Heart right ventricle (tissue), 16 donors: ENCODE measurements around the gene IFI30. TPM values are rescaled to one million over a fixed set of nuclear protein-coding genes. Genes with fewer than 3 reads are reported as not detected.
A peak's percentile ranks its signal among the peaks of the same experiment; 100 is the strongest.

Experiments
- ATAC-seq, 8 donors: fragments of 200-7000 bp; cut with Tn5 transposase; one replicate each; pipeline ENCODE4 v1.9.1; 2020; ENCODE audit warnings: mild to moderate bottlenecking in 8 of 8, moderate library complexity in 8 of 8, moderate number of reproducible peaks in 1 of 8
- DNase-seq, 2 donors: peaks; one replicate each; pipeline ENCODE4 v3.0.0-alpha.2; 2020
- H3K27ac ChIP-seq, 10 donors: fragments of 200-600 bp; sonication (generic) in 2 of 10; one replicate each; pipeline versions ENCODE4 v1.5.0 to v1.8.0; 2020 to 2022; ENCODE audit warnings: mild to moderate bottlenecking in 3 of 10
- H3K27me3 ChIP-seq, 7 donors: fragments of 200-600 bp; one replicate each; pipeline ENCODE4 v1.8.0; 2021 to 2022; ENCODE audit warnings: mild to moderate bottlenecking in 2 of 7
- H3K36me3 ChIP-seq, 9 donors: fragments of 200-600 bp; sonication (generic) in 1 of 9; one replicate each; pipeline versions ENCODE4 v1.5.0 to v1.8.0; 2020 to 2022; ENCODE audit warnings: mild to moderate bottlenecking in 2 of 9
- H3K4me1 ChIP-seq, 9 donors: fragments of 200-600 bp; sonication (generic) in 1 of 9; one replicate each; pipeline versions ENCODE4 v1.5.0 to v1.8.0; 2020 to 2022; ENCODE audit warnings: mild to moderate bottlenecking in 4 of 9
- H3K4me3 ChIP-seq, 10 donors: fragments of 200-600 bp; sonication (generic) in 2 of 10; one replicate each; pipeline versions ENCODE4 v1.5.0 to v1.8.0; 2020 to 2022; ENCODE audit warnings: mild to moderate bottlenecking in 7 of 10, moderate library complexity in 2 of 10
- H3K9me3 ChIP-seq, 11 donors: fragments of 200-600 bp in 10 of 11; sonication (generic) in 2 of 11; one replicate each; pipeline versions ENCODE4 v1.5.0 to v1.8.0; 2013 to 2022; ENCODE audit warnings: mild to moderate bottlenecking in 2 of 11, control low read depth in 1 of 11, moderate library complexity in 1 of 11
- CTCF ChIP-seq, 9 donors: fragments of 200-600 bp; sonication (generic) in 2 of 9; IDR thresholded peaks; one replicate each; pipeline versions ENCODE4 v1.5.0 to v1.8.0; 2021 to 2022; ENCODE audit warnings: antibody characterized with exemption in 9 of 9, mild to moderate bottlenecking in 5 of 9, moderate library complexity in 1 of 9
- WGBS, 2 donors: extraction: QIAGEN DNeasy Blood & Tissue Kit; methylation state at CpG; one replicate each; pipeline ENCODE4 v1.1.7; 2013; ENCODE audit warnings: inconsistent platforms in 1 of 2; 5-methylcytosine and 5-hydroxymethylcytosine counted together
- intact Hi-C, 10 donors: fragments of 100-400 bp; cut with DNase I; formaldehyde crosslinking; loops; one replicate each; pipeline versions ENCODE4 v1.11.1 to v1.14.2; 2022
- polyA plus RNA-seq, 2 donors: library from polyadenylated mRNA; stranded (reverse); fragments of 200-250 nt; gene quantifications; one replicate each; pipeline ENCODE4 v1.2.3, GENCODE V29; 2013
- total RNA-seq, 10 donors: library from RNA; stranded (reverse); fragmentation: NEBNext Ultra II Directional in 3 of 10; extraction: Animal tissue kit (Norgen Biotek cat#: 25700) in 3 of 10; gene quantifications; one replicate each; pipeline versions ENCODE4 v1.2.1 to v1.2.4, GENCODE V29; 2021 to 2023
- donor health status: Arrhythmogenic right ventricular cardiomyopathy.
- donor health status: ischemic (EF 13 %, LVEDD 7.1; RV severe dilation, severe dysfunction).
- donor health status: healthy with polysubstance abuse.
- donor health status: DM: no; HTN: yes; CAD: no.
- donor health status: DM: no; HTN: no; CAD: no.
- donor health status: ischemic (EF 25% LVEDD 6.9; RV normal size, moderate dysfunction).
- donor health status: ischemic (EF 25% LVEDD 5.7; RV mildly dilated, moderate dysfunction).
- donor health status: healthy.
- donor health status: DM: yes; HTN: yes; CAD: no.
- donor health status: Ischemic cardiomyopathy.
- donor health status: ischemic (EF 35%, LVEDD 5.7; RV mildly dilated, moderate dysfunction).
- donor health status: nonischemic (EF 11% LVEDD 7.7; RV severe dilation, severe dysfunction).
- donor health status: DM: yes; HTN: yes; CAD: no.
- donor health status: PGD.
- donor health status: ischemic (EF 29% LVEDD 5.4; RV normal size, mild dysfunction).
- donor health status: nonischemic (EF 23%, LVEDD 6.1; RV moderate dilation, normal function).

IFI30 gene
- total and polyA plus RNA-seq, 12 donors, result 6.5 to 241 (median 11.9) TPM

GRCh38 chr19:18223860-18224524, 50.4 kb downstream of the IFI30 start:
- ATAC-seq, result peak in 6 of 8 donors; percentile 4 to 39 (median 12)
- 7 to 8% methylated on average over 39 of the region's 39 CpGs for WGBS, 2 donors

GRCh38 chr19:18224525-18225354, 51.1 kb downstream of the IFI30 start:
- Histone ChIP-seq H3K4me3 (peak overlapping the region in 9 of 10 donors; percentile 35 to 65 (median 52)), H3K27ac (peak overlapping the region; percentile 50 to 84 (median 71)), H3K4me1 (peaks cover 14 to 41% (median 30%) of the 10 kb centered on the region in 9 donors), H3K27me3 (peaks cover 9 to 70% (median 64%) of the 10 kb centered on the region in 7 donors), H3K36me3 (no peaks in the 10 kb centered on the region), H3K9me3 (no peaks in the 10 kb centered on the region)
- intact Hi-C loops, result loop anchor here in 2 of 10 donors (2.0 kb wide), 2 partner anchors 20 to 72 kb away; partner anchors contain the start of genes PIK3R2 (in 1 of the 2) and RAB3A (in 1 of the 2)
- DNase-seq (peak; percentile 98 to 99), ATAC-seq (peak; percentile 97 to 99 (median 98))
- TF ChIP-seq CTCF (IDR thresholded peaks at IDR 0.05), result no peak
- WGBS, 2 donors, result 2% methylated on average over 81 of the region's 81 CpGs

More at GRCh38 chr19:18223860-18224524, 50.4 kb downstream of the IFI30 start:
- intact Hi-C loops, result loop anchor here in 2 of 10 donors (2.0 kb wide), 2 partner anchors 19 to 71 kb away; partner anchors contain the start of genes PIK3R2 (in 1 of the 2) and RAB3A (in 1 of the 2)
- no peaks in the 10 kb centered on the region for H3K36me3 ChIP-seq
- peak overlapping the region in 8 of 10 donors; percentile 21 to 84 (median 48) for H3K27ac ChIP-seq
- peaks cover 9 to 68% (median 58%) of the 10 kb centered on the region in 7 donors for H3K27me3 ChIP-seq
- no peak for TF ChIP-seq CTCF (IDR thresholded peaks at IDR 0.05)
- DNase-seq, result peak; percentile 51 to 64
- no peaks in the 10 kb centered on the region for H3K9me3 ChIP-seq
- H3K4me3 ChIP-seq, result peak overlapping the region; percentile 35 to 65 (median 52)
- peaks cover 14 to 41% (median 30%) of the 10 kb centered on the region in 9 donors for H3K4me1 ChIP-seq

DNA sequence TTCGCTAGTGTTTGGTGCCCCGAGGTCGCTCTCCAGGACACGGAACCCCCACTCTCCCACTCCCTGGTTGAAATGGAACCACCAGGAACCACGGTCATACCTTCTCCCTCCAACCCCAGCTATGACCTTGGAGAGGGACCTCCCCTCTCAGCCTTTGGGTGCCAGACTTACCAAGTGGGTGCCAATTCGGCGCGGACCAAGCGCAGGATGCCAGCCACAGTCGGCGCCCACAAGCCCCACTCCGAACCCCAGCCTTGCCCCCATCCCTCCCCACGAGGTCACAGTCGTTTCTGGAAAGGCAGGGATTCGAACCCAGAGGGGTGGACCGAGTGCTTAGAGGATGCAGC, 51.7 kb downstream of the IFI30 start:
- no peaks in the 10 kb centered on the region for H3K9me3 ChIP-seq
- H3K27ac ChIP-seq, result peak overlapping the region; percentile 50 to 84 (median 71)
- TF ChIP-seq CTCF (IDR thresholded peaks at IDR 0.05), result no peak
- WGBS, 2 donors, result 15 to 16% methylated on average over 16 of the region's 16 CpGs
- H3K27me3 ChIP-seq, result peaks cover 9 to 74% (median 64%) of the 10 kb centered on the region in 7 donors
- peak overlapping the region in 8 of 10 donors; percentile 28 to 65 (median 52) for H3K4me3 ChIP-seq
- intact Hi-C loops, result loop anchor here in 2 of 10 donors (2.0 kb wide), 2 partner anchors 21 to 73 kb away; partner anchors contain the start of genes PIK3R2 (in 1 of the 2) and RAB3A (in 1 of the 2)
- H3K36me3 ChIP-seq, result no peaks in the 10 kb centered on the region
- H3K4me1 ChIP-seq, result peaks cover 14 to 41% (median 30%) of the 10 kb centered on the region in 9 donors
- no peak for DNase-seq
- ATAC-seq, result peak in 1 of 8 donors; percentile 7
